ENCODE data around the gene STUB1.

DNA sequence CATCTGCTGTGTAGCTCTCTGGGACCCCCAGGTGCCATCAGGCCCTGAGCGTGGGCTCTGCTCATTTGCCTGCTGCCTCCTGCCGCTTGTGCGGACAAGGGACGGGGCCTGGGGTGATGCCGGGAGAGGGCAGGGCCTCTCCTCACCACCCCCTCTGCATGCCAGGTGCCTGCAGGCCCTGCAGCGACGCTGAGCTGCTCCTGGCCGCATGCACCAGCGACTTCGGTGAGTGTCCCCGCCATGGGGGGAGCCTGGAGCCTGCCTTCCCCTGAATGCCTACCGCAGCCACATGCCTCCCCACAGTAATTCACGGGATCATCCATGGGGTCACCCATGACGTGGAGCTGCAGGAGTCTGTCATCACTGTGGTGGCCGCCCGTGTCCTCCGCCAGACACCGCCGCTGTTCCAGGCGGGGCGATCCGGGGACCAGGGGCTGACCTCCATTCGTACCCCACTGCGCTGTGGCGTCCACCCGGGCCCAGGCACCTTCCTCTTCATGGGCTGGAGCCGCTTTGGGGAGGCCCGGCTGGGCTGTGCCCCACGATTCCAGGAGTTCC is 36.6 kb downstream of the STUB1 start:
- TF ChIP-seq CTCF (conservative IDR thresholded peaks at IDR 0.05; ENCODE audit: low read depth in 2 of 2) (no peak), CREB1 (CRISPR knock-in tag; IDR thresholded peaks at IDR 0.05; ENCODE audit: low read depth) (no peak), POLR2AphosphoS5 (IDR thresholded peaks at IDR 0.05; ENCODE audit: low read depth) (no peak)
- TF ChIP-seq, protein P1, sequence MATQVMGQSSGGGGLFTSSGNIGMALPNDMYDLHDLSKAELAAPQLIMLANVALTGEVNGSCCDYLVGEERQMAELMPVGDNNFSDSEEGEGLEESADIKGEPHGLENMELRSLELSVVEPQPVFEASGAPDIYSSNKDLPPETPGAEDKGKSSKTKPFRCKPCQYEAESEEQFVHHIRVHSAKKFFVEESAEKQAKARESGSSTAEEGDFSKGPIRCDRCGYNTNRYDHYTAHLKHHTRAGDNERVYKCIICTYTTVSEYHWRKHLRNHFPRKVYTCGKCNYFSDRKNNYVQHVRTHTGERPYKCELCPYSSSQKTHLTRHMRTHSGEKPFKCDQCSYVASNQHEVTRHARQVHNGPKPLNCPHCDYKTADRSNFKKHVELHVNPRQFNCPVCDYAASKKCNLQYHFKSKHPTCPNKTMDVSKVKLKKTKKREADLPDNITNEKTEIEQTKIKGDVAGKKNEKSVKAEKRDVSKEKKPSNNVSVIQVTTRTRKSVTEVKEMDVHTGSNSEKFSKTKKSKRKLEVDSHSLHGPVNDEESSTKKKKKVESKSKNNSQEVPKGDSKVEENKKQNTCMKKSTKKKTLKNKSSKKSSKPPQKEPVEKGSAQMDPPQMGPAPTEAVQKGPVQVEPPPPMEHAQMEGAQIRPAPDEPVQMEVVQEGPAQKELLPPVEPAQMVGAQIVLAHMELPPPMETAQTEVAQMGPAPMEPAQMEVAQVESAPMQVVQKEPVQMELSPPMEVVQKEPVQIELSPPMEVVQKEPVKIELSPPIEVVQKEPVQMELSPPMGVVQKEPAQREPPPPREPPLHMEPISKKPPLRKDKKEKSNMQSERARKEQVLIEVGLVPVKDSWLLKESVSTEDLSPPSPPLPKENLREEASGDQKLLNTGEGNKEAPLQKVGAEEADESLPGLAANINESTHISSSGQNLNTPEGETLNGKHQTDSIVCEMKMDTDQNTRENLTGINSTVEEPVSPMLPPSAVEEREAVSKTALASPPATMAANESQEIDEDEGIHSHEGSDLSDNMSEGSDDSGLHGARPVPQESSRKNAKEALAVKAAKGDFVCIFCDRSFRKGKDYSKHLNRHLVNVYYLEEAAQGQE (IDR thresholded peaks at IDR 0.05; ENCODE audit: unreplicated experiment): no peak

All from GM23338 (cell line).